Iris pigment epithelial cell (primary cell): ENCODE data around the gene TMEM114.
A peak's percentile ranks its signal among the peaks of the same experiment; 100 is the strongest.
"Not testable (repeated sequence)": the region's sequence is repeated elsewhere in the genome, so short reads cannot be mapped to it uniquely, and the experiment has no call there.

Experiments
- DNase-seq: peaks from one replicate; pipeline ENCODE4 v3.0.0-alpha.2; 2011; ENCODE audit warnings: low read depth

TMEM114 gene

DNA sequence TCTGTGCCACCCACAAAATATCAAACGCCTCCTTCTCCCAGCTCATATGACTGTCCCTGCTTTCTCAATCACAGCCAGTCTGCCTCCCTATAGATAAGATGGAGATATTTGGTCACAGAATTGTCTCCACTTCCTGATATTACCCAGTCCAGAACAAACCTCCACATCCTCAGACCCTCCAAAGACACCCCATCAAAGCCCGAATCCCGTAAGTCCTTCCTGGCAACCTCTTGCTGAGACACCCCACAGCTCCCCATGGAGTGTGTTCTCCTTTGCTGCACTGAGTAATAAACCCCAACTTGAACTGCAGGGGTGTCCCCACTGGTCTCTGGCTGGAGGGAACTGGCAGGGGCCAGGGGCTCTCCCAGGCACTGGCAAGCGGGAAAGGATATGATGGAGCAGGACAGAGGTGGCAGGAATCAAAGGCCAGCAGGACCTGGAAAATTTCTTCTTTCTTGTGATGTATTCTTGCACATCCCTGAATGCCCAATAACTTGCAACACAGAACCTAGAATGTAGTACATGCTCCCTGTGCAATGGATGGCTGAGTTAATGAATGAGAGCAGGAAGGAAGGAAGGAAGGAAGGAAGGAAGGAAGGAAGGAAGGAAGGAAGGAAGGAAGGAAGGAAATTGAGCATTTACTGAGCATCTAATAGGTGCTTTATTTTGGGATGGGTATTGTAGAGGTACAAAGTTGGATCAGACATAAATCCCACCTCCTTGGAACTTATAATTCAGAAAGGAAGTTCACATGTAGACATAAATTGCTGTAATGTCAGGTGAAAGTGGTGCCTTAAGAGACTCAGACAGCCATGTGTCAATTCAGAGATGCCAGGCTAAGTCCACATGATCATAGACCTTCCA lies 13.9 kb downstream of the TMEM114 start:
- DNase-seq = no peak

DNA sequence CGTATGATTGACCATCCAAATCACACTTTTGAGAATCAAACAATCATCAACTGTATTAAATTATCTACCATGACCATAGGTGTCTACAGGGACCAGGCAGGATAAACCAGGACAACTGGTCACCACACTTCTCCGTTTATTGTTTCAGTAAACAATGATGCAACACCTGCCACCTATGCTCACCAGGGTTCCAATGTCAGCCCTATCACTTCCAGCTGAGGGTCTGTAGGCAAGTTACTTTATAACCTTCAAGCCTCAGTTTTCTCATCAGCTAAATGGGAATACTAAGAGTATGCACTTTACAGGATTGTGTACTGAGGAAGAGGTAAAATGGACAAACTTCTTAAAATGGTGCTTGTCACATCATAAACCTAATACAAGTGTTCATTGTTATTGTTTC lies 14.9 kb downstream of the TMEM114 start:
- DNase-seq = no peak

DNA sequence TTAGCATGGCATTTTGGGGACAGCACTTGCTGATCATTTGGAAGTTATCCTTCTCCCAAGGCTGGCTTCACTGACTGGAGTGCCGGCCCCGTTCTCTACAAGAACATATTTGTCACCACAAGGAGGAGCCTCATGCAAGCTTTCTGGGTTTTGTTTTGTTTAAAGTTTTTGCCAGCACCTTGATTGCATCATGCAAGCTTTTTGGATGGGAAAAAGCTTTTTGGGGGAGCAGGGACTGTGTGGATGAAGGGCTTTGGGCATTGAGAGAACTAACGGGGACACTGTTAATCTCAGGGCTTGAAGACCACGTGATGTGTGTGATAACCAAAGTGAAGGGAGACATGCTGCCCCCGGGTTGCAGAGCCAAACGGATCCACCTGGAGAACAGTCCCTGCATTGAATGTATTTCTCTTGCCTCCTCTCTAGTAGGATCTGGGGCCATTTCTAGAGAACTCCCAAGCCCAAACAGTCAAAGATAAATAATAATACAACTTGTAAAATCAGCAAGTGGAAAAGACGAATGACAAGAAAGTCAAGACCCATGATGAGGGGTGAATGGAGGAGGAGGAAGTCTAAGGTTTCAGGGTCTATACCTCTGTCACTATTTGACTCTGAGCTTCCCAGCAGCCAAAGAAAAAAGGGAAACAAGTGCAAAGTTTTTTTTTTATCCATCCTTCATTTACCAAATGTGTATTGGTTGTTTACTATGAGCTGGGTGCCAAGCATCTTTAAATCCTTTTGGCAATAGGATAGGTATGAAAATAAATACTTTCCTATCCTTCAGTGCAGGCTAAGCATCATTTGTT lies 17.2 kb downstream of the TMEM114 start:
- peak; percentile 54 for DNase-seq

DNA sequence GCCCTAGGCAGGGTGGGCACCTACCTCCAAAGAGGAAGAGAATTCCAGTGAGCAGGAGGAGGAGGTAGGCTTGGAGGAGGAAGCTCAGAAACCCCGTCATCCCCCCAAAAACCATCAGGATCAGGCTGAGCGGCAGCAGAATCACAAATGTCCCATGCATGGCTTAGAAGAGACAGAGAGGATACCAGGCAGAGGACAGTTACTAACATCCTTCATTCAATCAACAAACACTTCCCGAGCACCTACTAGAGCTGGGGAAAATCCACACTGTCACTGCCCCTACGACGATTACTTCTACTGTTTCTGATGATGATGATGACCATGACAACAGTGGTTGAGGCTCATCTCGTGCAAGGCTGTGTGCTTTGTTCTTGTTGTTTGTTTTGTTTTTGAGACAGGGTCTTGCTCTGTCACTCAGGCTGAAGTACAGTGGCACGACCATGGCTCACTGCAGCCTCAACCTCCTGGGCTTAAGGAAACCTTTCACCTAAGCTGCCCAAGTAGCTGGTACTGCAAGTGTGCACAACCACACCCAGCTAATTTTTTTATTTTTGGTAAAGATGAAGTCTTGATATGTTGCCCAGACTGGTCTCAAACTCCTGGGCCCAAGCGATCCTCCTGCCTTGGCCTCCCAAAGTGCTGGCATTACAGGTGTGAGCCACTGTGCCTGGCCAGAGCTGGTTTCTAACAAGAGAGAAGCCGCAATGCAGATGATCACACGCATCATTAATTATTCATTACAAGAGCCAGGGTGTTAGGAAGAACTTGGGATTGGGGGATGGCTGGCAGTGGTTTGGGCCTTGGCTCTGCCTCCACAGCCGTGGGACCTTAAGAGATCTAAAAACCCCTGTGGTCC lies 18.0 kb downstream of the TMEM114 start:
- no peak for DNase-seq

DNA sequence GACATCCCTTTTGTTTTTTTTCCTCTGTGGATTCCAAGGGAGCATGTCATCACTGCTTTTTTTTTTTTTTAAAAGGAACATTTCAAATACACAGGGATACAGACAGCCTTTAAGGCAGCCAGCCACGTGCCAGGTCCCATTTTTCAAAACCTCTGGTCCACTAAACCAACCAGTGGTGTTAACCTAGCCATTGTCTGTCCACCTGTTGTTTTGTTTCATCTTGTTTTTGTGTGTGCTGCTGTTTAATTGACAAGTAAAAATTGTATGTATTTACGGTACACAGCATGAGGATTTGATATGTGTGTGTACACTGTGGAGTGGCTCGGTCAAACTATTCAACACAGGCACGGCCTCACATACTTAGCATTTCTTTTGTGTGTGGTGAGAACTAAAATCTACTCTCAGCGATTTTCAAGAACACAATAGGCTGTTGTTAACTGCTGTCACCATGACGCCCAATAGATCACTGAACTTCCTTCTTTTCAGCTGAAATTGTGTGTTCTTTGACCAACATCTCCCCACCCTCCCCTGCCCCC lies 19.2 kb downstream of the TMEM114 start:
- DNase-seq = peak; percentile 59

DNA sequence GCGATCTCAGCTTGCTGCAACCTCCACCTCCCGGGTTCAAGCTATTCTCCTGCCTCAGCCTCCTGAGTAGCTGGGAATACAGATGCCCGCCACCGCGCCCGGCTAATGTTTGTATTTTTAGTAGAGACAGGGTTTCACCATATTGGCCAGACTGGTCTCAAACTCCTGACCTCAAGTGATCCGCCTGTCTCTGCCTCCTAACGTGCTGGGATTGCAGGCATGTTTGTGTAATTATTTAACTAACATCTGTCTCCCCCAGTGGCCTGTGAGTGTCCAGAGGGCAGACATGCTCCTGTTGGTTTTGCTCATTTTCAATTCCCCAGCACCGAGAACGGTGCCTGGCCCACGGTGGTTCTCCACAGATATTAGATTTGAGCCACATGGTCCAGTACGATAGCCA lies 19.9 kb downstream of the TMEM114 start:
- not testable (repeated sequence) for DNase-seq

DNA sequence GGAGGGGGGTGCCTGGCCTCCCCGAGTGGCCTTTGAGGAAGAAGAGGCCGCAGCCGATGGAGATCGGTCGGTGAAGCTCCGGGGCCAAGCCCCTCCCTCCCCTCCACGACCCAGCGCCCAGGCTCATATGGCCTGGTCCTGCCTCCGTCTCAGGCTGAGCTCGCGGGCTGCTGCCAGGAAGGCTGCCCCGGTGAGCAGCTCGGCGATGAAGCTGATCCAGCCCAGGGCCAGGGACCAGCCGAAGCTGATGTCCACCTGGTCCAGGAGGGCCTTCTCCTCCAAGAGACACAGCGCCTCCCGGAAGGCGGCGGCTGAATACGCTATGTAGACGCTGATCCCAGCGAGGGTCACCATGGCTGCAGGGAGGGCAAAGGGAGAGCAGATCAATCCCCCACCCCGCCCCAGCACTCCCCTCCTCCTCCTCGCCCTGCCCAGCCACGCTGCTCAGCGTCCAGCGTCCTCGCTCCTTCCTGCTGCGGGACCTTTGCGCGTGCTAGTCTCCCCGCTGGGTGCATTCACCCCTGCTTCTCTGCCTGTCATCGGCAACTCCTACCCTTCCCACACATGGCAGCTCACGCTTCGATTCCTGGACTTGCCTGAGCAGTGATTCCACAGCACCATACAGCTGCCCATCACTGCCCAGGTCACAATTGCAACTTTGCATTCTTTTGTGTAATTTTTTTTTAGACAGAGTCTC lies 20.5 kb downstream of the TMEM114 start:
- no peak for DNase-seq

DNA sequence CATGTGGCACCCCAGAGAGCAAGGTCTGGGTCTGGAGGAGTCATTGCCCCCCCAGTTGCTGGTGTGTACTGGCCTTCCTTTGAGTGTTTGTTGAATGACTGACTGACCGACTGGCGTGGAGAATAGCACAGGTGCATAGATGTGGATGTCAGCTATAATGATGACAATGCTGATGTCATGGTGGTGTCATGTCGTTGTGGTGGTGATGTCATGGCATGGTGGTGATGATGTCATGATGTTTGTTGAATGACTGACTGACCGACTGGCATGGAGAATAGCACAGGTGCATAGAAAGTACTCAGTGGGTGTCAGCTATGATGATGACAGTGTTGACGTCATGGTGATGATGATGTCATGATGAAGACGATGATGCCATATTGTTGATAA lies 22.1 kb downstream of the TMEM114 start:
- no peak for DNase-seq

DNA sequence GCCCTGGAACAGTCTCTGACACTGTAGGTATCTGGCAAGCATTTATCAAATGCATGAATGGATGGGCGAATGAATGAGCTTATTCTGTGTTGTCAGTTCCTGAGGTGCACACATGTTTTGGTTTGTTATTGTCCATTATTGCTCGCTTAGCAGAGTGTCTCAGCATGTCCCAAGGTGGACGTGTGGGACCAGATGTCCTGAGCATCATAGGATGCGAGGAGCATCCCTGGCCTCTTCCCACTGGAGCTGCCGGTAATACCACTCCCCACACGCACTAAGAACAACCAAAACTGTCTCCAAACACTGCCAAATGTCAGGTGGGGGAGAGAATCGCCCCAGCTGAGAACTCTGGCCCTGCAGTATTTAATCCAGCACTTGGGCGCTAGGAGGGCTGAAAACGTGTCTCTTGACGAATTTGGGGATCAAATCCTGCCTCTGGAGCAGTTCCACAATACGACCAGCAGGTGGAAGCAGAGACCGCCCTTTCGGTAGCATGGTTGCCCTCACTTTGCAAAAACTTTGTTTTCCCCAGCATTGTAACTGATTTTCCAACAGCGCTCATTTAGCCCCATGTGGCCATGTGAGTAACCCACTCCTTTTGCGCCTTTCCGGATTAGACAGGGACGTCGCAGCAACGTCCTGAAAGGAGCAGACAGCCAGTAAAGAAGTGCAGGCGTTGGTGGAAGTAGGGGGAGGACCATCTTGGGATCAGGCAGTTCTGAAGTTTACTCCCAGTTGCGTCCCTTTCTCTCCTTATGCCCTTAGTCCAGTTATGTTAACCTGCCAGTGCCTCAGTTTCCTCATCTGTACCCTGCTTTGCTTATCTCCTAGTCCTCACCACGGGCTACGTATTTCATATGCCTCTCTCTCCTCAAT lies 22.7 kb downstream of the TMEM114 start:
- peak; percentile 86 for DNase-seq

DNA sequence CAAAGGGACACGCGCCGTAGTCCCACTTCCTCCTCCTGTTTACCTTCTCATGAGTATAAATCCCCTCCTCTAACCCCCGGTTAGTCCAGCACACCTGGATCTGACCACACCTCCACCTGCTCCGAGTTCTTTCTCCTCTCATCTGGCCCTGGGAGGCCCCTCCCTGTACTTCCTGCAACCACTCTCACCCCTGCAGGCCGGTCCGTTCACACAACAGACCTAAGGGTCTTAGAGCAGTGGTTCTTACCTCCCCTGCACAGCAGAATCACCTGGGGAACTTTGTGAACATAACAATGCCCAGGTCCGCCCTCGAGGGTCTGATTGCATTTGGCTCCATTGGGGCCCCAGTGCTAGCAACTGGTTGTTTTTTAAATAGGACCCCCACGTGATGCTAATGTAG lies 24.8 kb downstream of the TMEM114 start:
- no peak for DNase-seq

DNA sequence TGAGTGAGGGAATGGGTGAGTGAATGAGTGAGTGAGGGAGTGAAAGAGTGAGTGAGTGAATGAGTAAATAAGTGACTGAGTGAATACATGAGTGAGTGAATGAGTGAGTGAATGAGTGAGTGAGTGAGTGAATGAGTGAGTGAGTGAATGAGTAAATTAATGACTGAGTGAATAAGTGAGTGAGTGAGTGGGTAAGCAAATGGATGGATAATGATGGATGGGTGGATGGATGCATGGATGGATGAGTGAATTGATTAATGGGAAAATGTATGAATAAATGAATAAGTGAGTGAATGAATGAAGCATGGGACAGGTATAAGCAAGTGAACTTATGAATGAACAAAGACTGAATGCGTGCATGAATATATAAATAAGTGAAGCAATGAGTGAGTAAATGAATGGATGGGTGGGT lies 25.4 kb downstream of the TMEM114 start:
- DNase-seq = no peak

DNA sequence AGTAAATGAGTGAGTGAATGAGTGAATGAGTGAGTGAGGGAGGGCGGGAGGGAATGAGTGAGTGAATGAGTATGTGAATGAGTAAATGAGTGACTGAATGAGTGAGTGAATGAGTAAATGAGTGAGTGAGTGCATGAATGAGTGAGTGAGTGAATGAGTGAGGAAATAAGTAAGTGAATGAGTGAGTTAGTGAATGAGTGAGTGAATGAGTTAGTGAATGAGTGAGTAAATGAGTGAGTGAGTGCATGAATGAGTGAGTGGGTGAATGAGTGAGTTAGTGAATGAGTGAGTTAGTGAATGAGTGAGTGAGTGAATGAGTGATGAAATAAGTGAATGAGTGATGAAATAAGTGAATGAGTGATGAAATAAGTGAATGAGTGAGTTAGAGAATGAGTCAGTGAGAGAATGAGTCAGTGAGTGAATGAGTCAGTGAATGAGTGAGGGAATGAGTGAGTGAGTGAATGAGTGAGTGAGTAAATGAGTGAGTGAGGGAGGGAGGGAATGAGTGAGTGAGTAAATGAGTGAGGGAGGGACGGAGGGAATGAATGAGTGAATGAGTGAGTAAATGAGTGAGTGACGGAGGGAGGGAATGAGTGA lies 26.3 kb downstream of the TMEM114 start:
- DNase-seq = not testable (repeated sequence)

DNA sequence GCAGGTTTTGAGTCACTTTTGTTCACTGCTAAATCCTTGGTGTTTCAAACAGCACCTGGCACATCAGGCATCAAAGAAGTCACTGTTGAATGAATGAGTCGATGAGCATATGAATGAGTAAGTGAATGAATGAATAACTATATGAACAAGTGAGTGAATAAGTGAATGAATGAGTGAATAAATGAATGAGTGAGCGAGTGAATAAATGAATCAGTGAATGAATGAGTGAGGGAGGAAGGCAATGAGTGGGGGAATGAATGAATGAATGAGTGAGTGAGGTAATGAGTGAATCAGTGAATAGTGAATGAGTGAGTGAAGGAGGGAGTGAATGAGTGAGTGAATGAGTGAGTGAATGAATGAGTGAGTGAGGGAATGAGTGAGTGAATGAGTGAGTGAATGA lies 28.8 kb downstream of the TMEM114 start:
- no peak for DNase-seq

DNA sequence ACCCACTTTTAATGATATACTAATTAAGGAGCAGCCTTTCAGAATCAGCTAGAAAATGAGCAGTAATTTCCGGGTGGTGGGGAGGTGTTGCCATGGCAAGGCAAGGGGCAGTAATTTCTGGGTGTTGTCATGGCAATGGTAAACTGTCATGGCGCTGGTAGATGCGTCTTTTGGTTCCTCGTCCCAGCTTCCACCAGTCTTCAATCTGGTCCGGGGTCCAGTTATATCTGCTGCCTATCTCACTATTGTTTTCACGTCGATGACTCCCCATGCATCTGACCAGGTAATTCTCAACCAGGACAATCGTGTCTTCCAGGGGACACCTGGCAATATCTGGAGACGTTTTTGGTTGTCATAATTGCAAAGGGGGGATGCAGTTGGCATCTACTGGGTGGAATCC lies 34.9 kb downstream of the TMEM114 start:
- no peak for DNase-seq

DNA sequence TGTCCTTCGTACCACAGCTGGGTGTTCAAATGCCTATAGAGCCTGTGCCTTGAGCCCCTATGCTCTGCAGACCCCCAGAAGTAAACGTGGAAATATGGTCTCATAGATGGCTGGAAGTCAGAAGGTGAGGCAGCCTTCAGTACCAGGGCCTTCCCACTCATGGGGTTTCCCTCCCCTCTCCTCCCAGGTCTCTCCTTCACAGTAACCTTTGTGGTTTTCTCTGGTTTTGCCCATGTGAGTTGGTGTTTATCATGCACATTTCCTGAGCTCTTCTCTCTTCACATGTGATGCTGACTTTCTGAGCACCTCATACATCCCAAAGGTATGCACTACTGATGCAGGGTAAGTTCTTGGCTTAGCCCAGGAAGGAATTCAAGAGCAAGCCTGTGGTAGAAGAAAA lies 35.4 kb downstream of the TMEM114 start:
- no peak for DNase-seq

DNA sequence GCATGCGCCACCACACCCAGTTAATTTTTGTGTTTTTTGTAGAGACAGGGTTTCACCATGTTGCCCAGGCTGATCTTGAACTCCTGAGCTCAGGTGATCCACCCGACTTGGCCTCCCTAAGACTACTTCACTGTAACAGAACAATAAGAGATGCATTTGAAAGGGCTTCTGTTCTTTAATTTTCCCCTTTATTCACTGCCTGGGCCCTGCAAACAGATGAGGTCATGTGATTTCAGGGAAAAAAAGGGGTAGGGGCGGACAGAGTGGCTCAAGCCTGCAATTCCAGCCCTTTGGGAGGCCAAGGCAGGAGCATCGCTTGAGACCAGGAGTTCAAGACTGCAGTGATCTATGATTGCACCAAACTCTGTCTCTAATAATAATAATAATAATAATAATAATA lies 36.3 kb downstream of the TMEM114 start:
- DNase-seq = no peak

DNA sequence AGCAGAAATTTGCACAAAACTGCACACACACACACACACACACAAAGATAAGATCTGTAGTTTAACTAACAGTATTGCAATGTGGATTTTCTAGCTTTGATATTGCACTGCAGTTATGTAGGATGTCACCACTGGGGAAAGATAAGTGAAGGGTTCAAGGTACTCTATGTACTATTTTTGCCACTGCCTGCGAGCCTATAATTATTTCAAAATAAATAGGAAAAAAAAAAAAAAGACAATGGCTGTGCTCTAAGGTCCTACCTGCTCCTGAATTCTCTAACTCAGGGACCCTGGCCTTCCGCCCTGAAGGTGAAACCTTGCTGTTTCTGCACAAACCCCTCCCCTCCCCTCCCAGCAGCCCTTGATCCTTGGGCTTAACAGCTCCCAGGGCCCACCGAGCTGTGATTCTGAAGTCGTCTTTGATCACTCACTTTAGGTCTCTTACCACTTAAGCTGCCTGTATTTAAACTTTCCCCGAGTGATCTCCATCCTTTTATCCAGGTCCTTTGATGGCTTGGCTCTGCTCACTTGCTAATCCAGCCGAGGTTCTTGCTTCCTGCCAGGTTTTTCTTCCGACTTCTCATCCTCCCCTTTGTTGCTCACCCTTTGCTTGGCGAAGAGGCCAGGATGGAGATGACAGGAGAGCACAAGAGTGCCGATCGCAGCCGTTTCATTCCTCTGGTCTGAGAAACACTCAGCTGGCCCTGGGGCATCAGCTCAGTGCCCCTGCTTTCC lies 37.7 kb downstream of the TMEM114 start:
- DNase-seq = no peak

DNA sequence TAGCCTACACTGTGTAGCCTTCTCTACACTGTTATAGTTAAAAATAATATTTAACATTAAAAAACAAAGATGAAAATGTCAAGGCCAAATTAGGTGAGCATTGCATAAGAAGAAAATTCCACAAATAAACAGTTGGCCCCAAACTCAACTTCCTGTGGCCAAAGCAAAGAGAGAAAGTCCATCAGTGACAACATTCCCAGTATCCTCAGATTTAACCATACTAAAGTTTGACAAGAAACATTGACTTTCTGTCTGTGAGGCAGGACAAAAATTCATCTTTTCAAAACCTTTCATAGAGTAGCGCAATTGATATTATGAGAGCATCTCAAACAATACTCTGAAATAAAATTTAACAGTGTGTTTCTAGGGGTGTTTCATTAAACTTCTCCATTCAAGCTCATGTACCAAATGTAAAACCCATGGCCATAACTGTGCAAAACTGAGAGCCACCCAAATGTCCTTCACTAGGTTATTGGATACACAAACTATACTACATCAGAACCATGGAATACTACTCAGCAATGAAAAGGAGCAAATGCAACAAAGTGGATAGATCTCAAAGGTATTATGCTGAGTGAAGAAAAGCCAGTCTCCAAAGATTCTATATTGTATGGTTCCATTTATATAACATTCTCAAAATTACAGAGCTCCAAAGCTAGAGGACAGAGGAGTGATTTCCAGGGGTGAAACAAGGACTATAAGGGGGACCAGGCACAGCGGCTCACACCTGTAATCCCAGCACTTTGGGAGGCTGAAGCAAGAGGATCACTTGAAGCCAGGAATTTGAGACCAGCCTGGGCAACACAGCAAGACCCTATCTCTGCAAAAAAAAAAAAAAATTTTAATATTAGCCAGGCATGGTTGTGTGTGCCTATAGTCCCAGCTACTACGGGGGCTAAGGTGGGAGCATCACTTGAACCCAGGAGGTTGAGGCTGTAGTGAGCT lies 38.7 kb downstream of the TMEM114 start:
- no peak for DNase-seq
